Astrocyte (in vitro differentiated cells and primary cell): ENCODE measurements around the gene RAB8B. TPM values are rescaled to one million over a fixed set of nuclear protein-coding genes. Genes with fewer than 3 reads are reported as not detected.

Experiments
- DNase-seq: peaks from one replicate; pipeline ENCODE4 v3.0.0-alpha.2; 2010; ENCODE audit warnings: low read depth
- FAIRE-seq: peaks from 2 replicates; lab custom pipeline; 2011; peaks lifted over from hg19 to GRCh38; lab: Jason Lieb, UNC
- H2AFZ ChIP-seq: 2 replicates; pipeline ENCODE4 v1.6.0; 2012; ENCODE audit warnings: low read depth, low read length, inconsistent platforms
- H3K27ac ChIP-seq: 2 replicates; pipeline ENCODE4 v1.5.1; 2011; ENCODE audit warnings: low read depth, low read length, inconsistent platforms
- H3K27me3 ChIP-seq: 2 replicates; pipeline ENCODE4 v1.6.0; 2011; ENCODE audit warnings: low read length, inconsistent platforms; ENCODE audit not compliant: insufficient read depth
- H3K36me3 ChIP-seq: 2 replicates; pipeline ENCODE4 v1.5.1; 2011; ENCODE audit warnings: low read length, inconsistent platforms; ENCODE audit not compliant: insufficient read depth
- H3K4me1 ChIP-seq: 2 replicates; pipeline ENCODE4 v1.5.1; 2011; ENCODE audit warnings: low read length, inconsistent platforms; ENCODE audit not compliant: insufficient read depth
- H3K4me2 ChIP-seq: 2 replicates; pipeline ENCODE4 v1.6.0; 2012; ENCODE audit warnings: low read length, inconsistent platforms
- H3K4me3 ChIP-seq: 2 replicates; pipeline ENCODE4 v1.5.1; 2011; ENCODE audit warnings: low read depth, mild to moderate bottlenecking, low read length, inconsistent platforms; ENCODE audit not compliant: insufficient read depth
- H3K79me2 ChIP-seq: 2 replicates; pipeline ENCODE4 v1.6.0; 2012; ENCODE audit warnings: mild to moderate bottlenecking, low read length, inconsistent platforms; ENCODE audit not compliant: insufficient read depth
- H3K9ac ChIP-seq: 2 replicates; pipeline ENCODE4 v1.6.0; 2012; ENCODE audit warnings: mild to moderate bottlenecking, low read length, inconsistent platforms
- H3K9me3 ChIP-seq: 2 replicates; pipeline ENCODE4 v1.5.1; 2012; ENCODE audit warnings: low read depth, mild to moderate bottlenecking, low read length, inconsistent platforms; ENCODE audit not compliant: insufficient read depth
- H4K20me1 ChIP-seq: 2 replicates; pipeline ENCODE4 v1.6.0; 2012; ENCODE audit warnings: low read length, inconsistent platforms; ENCODE audit not compliant: insufficient read depth
- H3K27ac Mint-ChIP-seq: one replicate; pipeline ENCODE4 v1.8.0; 2021; ENCODE audit warnings: mild to moderate bottlenecking, mixed read lengths; ENCODE audit not compliant: unreplicated experiment
- H3K27me3 Mint-ChIP-seq: one replicate; pipeline ENCODE4 v1.8.0; 2021; ENCODE audit warnings: low read depth, mixed read lengths; ENCODE audit not compliant: unreplicated experiment
- H3K36me3 Mint-ChIP-seq: one replicate; pipeline ENCODE4 v1.8.0; 2021; ENCODE audit warnings: low read depth, mixed read lengths; ENCODE audit not compliant: unreplicated experiment
- H3K4me1 Mint-ChIP-seq: one replicate; pipeline ENCODE4 v1.8.0; 2021; ENCODE audit warnings: low read depth, mixed read lengths; ENCODE audit not compliant: unreplicated experiment
- H3K4me3 Mint-ChIP-seq: one replicate; pipeline ENCODE4 v1.8.0; 2021; ENCODE audit warnings: mild to moderate bottlenecking, moderate library complexity, mixed read lengths; ENCODE audit not compliant: unreplicated experiment
- H3K9me3 Mint-ChIP-seq: one replicate; pipeline ENCODE4 v1.8.0; 2021; ENCODE audit warnings: mild to moderate bottlenecking, mixed read lengths; ENCODE audit not compliant: unreplicated experiment
- EZH2 ChIP-seq: IDR thresholded peaks from 2 replicates; pipeline ENCODE4 v1.6.1; 2012; ENCODE audit warnings: mild to moderate bottlenecking, low read length, inconsistent platforms; ENCODE audit not compliant: insufficient read depth
- total RNA-seq: library from RNA; stranded (reverse); gene quantifications from 2 replicates; pipeline ENCODE4 v1.2.1, GENCODE V29; 2021
- TF ChIP-seq, protein P1 (sequence below): IDR thresholded peaks from 2 replicates; pipeline ENCODE4 v1.5.1; 2011; ENCODE audit warnings: low read depth, mild to moderate bottlenecking, inconsistent platforms, low read length, moderate library complexity; ENCODE audit not compliant: insufficient read depth

Gene RAB8B
- total RNA-seq, 1 donor from 2014 or later: 49.3 TPM

DNA sequence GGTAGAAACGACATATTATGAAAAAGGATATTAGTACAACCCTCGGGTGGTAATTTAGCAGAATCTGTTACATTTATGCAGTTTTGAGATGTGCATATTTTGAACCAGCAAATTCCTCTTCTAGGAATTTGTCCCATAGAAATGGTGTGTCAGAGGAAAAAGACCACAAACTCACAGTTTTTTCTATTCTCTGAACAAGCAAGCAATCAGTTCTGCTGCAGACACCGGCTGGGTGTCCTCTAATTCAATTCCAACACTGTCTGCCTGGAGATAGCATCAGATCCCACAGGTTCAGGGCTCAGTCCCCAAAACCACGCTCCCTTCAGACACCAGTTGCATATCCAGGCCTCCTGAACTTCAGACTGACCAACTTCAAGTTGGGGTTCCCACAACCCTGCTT lies 124.4 kb downstream of the RAB8B start:
- DNase-seq (no peak), FAIRE-seq (no peak)
- TF ChIP-seq, protein P1, sequence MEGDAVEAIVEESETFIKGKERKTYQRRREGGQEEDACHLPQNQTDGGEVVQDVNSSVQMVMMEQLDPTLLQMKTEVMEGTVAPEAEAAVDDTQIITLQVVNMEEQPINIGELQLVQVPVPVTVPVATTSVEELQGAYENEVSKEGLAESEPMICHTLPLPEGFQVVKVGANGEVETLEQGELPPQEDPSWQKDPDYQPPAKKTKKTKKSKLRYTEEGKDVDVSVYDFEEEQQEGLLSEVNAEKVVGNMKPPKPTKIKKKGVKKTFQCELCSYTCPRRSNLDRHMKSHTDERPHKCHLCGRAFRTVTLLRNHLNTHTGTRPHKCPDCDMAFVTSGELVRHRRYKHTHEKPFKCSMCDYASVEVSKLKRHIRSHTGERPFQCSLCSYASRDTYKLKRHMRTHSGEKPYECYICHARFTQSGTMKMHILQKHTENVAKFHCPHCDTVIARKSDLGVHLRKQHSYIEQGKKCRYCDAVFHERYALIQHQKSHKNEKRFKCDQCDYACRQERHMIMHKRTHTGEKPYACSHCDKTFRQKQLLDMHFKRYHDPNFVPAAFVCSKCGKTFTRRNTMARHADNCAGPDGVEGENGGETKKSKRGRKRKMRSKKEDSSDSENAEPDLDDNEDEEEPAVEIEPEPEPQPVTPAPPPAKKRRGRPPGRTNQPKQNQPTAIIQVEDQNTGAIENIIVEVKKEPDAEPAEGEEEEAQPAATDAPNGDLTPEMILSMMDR: no peak
- TF ChIP-seq EZH2: no peak
- Histone ChIP-seq H3K4me3 (no peak overlapping the region), H3K27me3 (no peaks in the 10 kb centered on the region), H3K36me3 (no peaks in the 10 kb centered on the region), H3K4me2 (no peak overlapping the region), H3K27ac (no peak overlapping the region), H3K9ac (no peak overlapping the region), H2AFZ (no peak overlapping the region), H3K79me2 (no peaks in the 10 kb centered on the region), H4K20me1 (no peaks in the 10 kb centered on the region), H3K9me3 (no peaks in the 10 kb centered on the region), H3K4me1 (no peaks in the 10 kb centered on the region)
- Mint-ChIP-seq H3K9me3 (no peaks in the 10 kb centered on the region), H3K4me3 (no peak overlapping the region), H3K4me1 (peaks cover 6% of the 10 kb centered on the region), H3K27ac (no peak overlapping the region), H3K27me3 (no peaks in the 10 kb centered on the region), H3K36me3 (no peaks in the 10 kb centered on the region)

DNA sequence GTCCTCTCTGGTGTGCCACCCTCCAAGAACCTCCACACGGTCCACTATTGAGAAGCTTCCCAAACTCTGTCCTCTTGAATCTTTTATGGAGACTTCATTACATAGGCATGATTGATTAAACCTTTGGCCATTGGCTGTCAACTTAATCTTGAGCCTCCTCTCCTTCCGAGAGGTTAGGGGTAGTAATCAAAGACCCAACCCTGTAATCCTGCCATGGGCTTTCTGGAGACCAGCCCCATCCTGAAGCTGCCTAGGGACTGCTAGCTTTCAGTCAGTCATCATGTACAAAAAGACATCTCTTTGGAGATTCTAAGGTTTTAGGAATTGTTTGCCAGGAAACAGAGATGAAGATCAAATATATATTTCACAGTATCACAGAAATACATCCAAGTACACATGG lies 125.0 kb downstream of the RAB8B start:
- H3K79me2 ChIP-seq: no peaks in the 10 kb centered on the region
- Mint-ChIP-seq H3K4me1 (peaks cover 3% of the 10 kb centered on the region), H3K4me3 (no peak overlapping the region), H3K36me3 (no peaks in the 10 kb centered on the region), H3K9me3 (no peaks in the 10 kb centered on the region), H3K27me3 (no peaks in the 10 kb centered on the region), H3K27ac (no peak overlapping the region)
- H3K4me1 ChIP-seq: no peaks in the 10 kb centered on the region
- DNase-seq: no peak
- no peaks in the 10 kb centered on the region for H3K36me3 ChIP-seq
- H3K4me3 ChIP-seq: no peak overlapping the region
- no peaks in the 10 kb centered on the region for H3K9me3 ChIP-seq
- no peak overlapping the region for H3K4me2 ChIP-seq
- FAIRE-seq: no peak
- H4K20me1 ChIP-seq: no peaks in the 10 kb centered on the region
- no peak overlapping the region for H3K27ac ChIP-seq
- H2AFZ ChIP-seq: no peak overlapping the region
- TF ChIP-seq, protein P1: no peak
- TF ChIP-seq EZH2: no peak
- H3K27me3 ChIP-seq: no peaks in the 10 kb centered on the region
- H3K9ac ChIP-seq: no peak overlapping the region

Other genes with a start within 250 kb of the RAB8B start
- gene TPM1, start 146.9 kb upstream of the RAB8B start, total RNA-seq: 2,922 and 3,062 TPM in 2 replicates
- 29.8 and 37.2 TPM in 2 replicates for gene LACTB, start 67.7 kb upstream of the RAB8B start, total RNA-seq
- 428 and 484 TPM in 2 replicates for gene RPS27L, start 32.1 kb upstream of the RAB8B start, total RNA-seq
- gene APH1B, start 88.0 kb downstream of the RAB8B start, total RNA-seq: 14.7 and 18.2 TPM in 2 replicates
- gene CA12, start 192.2 kb downstream of the RAB8B start, total RNA-seq: 0.54 and 0.70 TPM in 2 replicates